Measurements from ENCODE around the gene REC8. TPM values are rescaled to one million over a fixed set of nuclear protein-coding genes. Genes with fewer than 3 reads are reported as not detected.

The REC8 gene
- polyA plus RNA-seq, 1 donor from 2014 or later: 12.5 TPM

- Mint-ChIP-seq H3K27me3 (no peaks in the 10 kb centered on the region), H3K36me3 (peaks cover 10% of the 10 kb centered on the region), H3K4me1 (peaks cover 7 to 29% (median 20%) of the 10 kb centered on the region in 3 donors), H3K4me3 (peak within 1 kb of the TSS; percentile 98 to 100 (median 99)), H3K9me3 (no peaks in the 10 kb centered on the region), H3K27ac (peak within 1 kb of the TSS; percentile 98 to 100 (median 99))
Measured at GRCh38 chr14:24160850-24161804, 10.8 kb upstream of the REC8 start, which contains the start of gene IRF9. IRF9 (plus strand) TSS chr14:24161265; CDS start chr14:24162145, 880 bp downstream.

- Mint-ChIP-seq H3K4me1 (peaks cover 7 to 29% (median 20%) of the 10 kb centered on the region in 3 donors), H3K36me3 (peaks cover 14% of the 10 kb centered on the region)
Measured at GRCh38 chr14:24162093-24162492, 9.8 kb upstream of the REC8 start.

GRCh38 chr14:24164518-24164991 is 7.3 kb upstream of the REC8 start:
- no peaks in the 10 kb centered on the region for H3K27me3 Mint-ChIP-seq
- peak overlapping the region in 2 of 3 donors; percentile 57 to 84 for H3K27ac Mint-ChIP-seq
- H3K36me3 Mint-ChIP-seq: peaks cover 14% of the 10 kb centered on the region
- no peaks in the 10 kb centered on the region for H3K9me3 Mint-ChIP-seq
- peaks cover 7 to 36% (median 28%) of the 10 kb centered on the region in 3 donors for H3K4me1 Mint-ChIP-seq
- H3K4me3 Mint-ChIP-seq: peak overlapping the region in 1 of 4 donors; percentile 85

More at GRCh38 chr14:24162093-24162492, 9.8 kb upstream of the REC8 start:
- no peaks in the 10 kb centered on the region for H3K9me3 Mint-ChIP-seq
- no peaks in the 10 kb centered on the region for H3K27me3 Mint-ChIP-seq
- peak overlapping the region; percentile 98 to 100 (median 99) for H3K4me3 Mint-ChIP-seq
- peak overlapping the region; percentile 98 to 100 (median 99) for H3K27ac Mint-ChIP-seq

DNA sequence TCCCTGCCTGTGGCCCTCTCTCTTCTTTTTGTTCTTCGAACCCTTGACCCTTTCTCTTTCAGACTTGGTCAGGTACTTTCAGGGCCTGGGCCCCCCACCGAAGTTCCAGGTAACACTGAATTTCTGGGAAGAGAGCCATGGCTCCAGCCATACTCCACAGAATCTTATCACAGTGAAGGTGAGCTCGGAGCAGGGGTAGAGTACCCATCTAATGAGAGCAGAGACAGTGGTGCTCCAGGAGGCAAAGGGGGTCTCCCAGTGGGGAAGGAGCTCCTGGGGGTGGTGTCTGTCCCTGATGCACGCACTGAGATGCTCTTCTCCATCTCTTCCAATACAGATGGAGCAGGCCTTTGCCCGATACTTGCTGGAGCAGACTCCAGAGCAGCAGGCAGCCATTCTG is 6.1 kb upstream of the REC8 start:
- peaks cover 14% of the 10 kb centered on the region for H3K36me3 Mint-ChIP-seq
- H3K9me3 Mint-ChIP-seq: no peaks in the 10 kb centered on the region
- H3K4me3 Mint-ChIP-seq: peak overlapping the region in 1 of 4 donors; percentile 85
- no peak overlapping the region for H3K27ac Mint-ChIP-seq
- no peaks in the 10 kb centered on the region for H3K27me3 Mint-ChIP-seq
- peaks cover 6 to 33% (median 30%) of the 10 kb centered on the region in 3 donors for H3K4me1 Mint-ChIP-seq

- Mint-ChIP-seq H3K9me3 (no peaks in the 10 kb centered on the region), H3K36me3 (peaks cover 14% of the 10 kb centered on the region), H3K4me3 (peak overlapping the region in 2 of 4 donors; percentile 33 to 80), H3K27me3 (no peaks in the 10 kb centered on the region), H3K27ac (peak overlapping the region in 1 of 3 donors; percentile 51), H3K4me1 (peaks cover 11 to 30% (median 27%) of the 10 kb centered on the region in 3 donors)
Measured at GRCh38 chr14:24167469-24168114, 4.3 kb upstream of the REC8 start.

- Mint-ChIP-seq H3K4me1 (peaks cover 11 to 17% (median 16%) of the 10 kb centered on the region in 3 donors), H3K36me3 (peaks cover 6% of the 10 kb centered on the region), H3K27me3 (no peaks in the 10 kb centered on the region), H3K9me3 (no peaks in the 10 kb centered on the region), H3K4me3 (peak overlapping the region; percentile 84 to 98 (median 94)), H3K27ac (peak overlapping the region in 2 of 3 donors; percentile 81 to 87)
Measured at GRCh38 chr14:24172261-24172860, 481 bp downstream of the REC8 start.

- H3K36me3 Mint-ChIP-seq: peaks cover 6% of the 10 kb centered on the region
- H3K4me1 Mint-ChIP-seq: peaks cover 11 to 14% (median 12%) of the 10 kb centered on the region in 3 donors
- H3K9me3 Mint-ChIP-seq: no peaks in the 10 kb centered on the region
- H3K27ac Mint-ChIP-seq: peak overlapping the region in 2 of 3 donors; percentile 70 to 89
- peak overlapping the region in 3 of 4 donors; percentile 55 to 95 (median 60) for H3K4me3 Mint-ChIP-seq
- no peaks in the 10 kb centered on the region for H3K27me3 Mint-ChIP-seq
Measured at GRCh38 chr14:24172871-24173281, 996 bp downstream of the REC8 start.

GRCh38 chr14:24176599-24176998 is 4.7 kb downstream of the REC8 start:
- Mint-ChIP-seq H3K27me3 (no peaks in the 10 kb centered on the region), H3K27ac (no peak overlapping the region), H3K4me3 (no peak overlapping the region), H3K4me1 (peaks cover under 1 to 8% (median 4%) of the 10 kb centered on the region in 3 donors), H3K36me3 (peaks cover 4% of the 10 kb centered on the region), H3K9me3 (no peaks in the 10 kb centered on the region)

DNA sequence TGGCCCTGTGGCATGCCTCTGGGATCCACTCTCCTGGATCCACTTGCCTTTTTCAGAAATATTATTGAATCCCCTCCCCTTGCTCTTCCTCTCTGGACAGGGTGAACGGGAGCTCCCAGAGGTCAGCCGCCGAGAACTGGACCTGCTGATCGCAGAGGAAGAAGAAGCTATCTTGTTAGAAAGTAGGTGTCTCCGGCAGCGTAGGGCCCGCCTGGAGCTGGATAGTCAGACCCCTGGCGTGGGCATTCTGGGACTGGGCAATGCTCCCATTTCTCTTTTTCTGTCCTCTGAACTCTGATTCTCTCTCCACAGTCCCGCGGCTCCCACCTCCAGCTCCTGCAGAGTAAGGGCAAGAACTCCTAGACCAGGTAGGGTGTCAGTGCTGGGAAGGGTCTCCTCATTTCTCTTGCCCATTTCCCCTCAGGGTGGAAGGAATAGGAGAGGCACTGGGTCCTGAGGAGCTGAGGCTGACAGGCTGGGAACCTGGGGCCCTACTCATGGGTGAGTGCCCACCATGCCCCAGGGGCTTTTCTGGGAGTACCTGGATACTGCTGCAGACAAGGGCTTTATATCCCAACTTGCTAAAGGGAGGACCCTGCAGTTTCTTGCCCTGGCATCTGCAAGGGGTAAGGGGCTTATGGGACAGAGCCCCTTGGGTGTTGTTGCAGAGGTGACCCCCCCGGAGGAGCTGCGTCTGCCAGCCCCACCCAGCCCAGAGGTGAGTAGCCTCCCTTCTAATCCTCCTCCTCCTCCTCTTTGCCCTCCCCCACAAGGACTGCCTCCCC is 5.4 kb downstream of the REC8 start:
- Mint-ChIP-seq H3K9me3 (no peaks in the 10 kb centered on the region), H3K4me3 (no peak overlapping the region), H3K27me3 (no peaks in the 10 kb centered on the region), H3K4me1 (peaks cover 0 to 3% (median 1%) of the 10 kb centered on the region in 3 donors), H3K27ac (peak overlapping the region in 1 of 3 donors; percentile 16), H3K36me3 (peaks cover 4% of the 10 kb centered on the region)

DNA sequence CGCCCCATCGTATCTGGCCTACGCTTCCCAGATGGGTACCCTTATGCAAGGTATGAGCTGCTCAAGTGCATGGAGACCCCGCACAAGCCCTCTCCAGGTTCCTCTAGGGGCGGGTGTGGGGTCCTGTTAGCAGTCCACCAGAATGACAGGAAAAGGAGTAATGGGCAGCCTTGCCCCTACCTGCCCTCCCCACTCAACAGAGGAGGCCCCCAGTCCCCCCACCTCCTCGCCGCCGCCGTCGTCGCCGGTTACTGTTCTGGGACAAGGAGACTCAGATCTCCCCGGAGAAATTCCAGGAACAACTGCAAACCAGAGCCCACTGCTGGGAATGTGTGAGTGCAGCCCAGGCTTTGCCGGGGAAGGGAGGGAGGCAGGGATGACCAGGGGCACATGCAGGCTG is 6.0 kb downstream of the REC8 start:
- H3K36me3 Mint-ChIP-seq: peaks cover 4% of the 10 kb centered on the region
- H3K4me1 Mint-ChIP-seq: no peaks in the 10 kb centered on the region
- no peak overlapping the region for H3K27ac Mint-ChIP-seq

GRCh38 chr14:24178399-24179178 is 6.7 kb downstream of the REC8 start:
- no peaks in the 10 kb centered on the region for H3K27me3 Mint-ChIP-seq
- H3K4me1 Mint-ChIP-seq: no peaks in the 10 kb centered on the region
- no peaks in the 10 kb centered on the region for H3K9me3 Mint-ChIP-seq
- H3K4me3 Mint-ChIP-seq: no peak overlapping the region
- H3K36me3 Mint-ChIP-seq: peaks cover 2% of the 10 kb centered on the region
- peak overlapping the region; percentile 22 to 72 (median 24) for H3K27ac Mint-ChIP-seq

More for the DNA sequence above, 6.0 kb downstream of the REC8 start:
- H3K9me3 Mint-ChIP-seq: no peaks in the 10 kb centered on the region
- H3K27me3 Mint-ChIP-seq: no peaks in the 10 kb centered on the region
- H3K4me3 Mint-ChIP-seq: no peak overlapping the region

GRCh38 chr14:24179294-24179960 is 7.5 kb downstream of the REC8 start:
- Mint-ChIP-seq H3K27ac (peak overlapping the region in 2 of 3 donors; percentile 22 to 80), H3K27me3 (no peaks in the 10 kb centered on the region), H3K4me3 (peak overlapping the region in 1 of 4 donors; percentile 34), H3K4me1 (no peaks in the 10 kb centered on the region), H3K36me3 (peaks cover 1% of the 10 kb centered on the region), H3K9me3 (no peaks in the 10 kb centered on the region)
